Epithelial cell of esophagus (primary cell): ENCODE data around the gene AKAP6.

ENCODE experiments used
- DNase-seq: peaks from one replicate; pipeline ENCODE4 v3.0.0; 2010; ENCODE audit warnings: low read depth
- H3K4me3 ChIP-seq: 2 replicates; pipeline ENCODE4 v1.5.1; 2011; ENCODE audit warnings: mild to moderate bottlenecking, low read length, control low read depth
- CTCF ChIP-seq: IDR thresholded peaks from 2 replicates; pipeline ENCODE4 v1.5.1; 2011; ENCODE audit warnings: low read depth, mild to moderate bottlenecking, low read length, control low read depth, inconsistent platforms; ENCODE audit not compliant: insufficient read depth; ENCODE audit errors: missing control alignments

Gene AKAP6

DNA sequence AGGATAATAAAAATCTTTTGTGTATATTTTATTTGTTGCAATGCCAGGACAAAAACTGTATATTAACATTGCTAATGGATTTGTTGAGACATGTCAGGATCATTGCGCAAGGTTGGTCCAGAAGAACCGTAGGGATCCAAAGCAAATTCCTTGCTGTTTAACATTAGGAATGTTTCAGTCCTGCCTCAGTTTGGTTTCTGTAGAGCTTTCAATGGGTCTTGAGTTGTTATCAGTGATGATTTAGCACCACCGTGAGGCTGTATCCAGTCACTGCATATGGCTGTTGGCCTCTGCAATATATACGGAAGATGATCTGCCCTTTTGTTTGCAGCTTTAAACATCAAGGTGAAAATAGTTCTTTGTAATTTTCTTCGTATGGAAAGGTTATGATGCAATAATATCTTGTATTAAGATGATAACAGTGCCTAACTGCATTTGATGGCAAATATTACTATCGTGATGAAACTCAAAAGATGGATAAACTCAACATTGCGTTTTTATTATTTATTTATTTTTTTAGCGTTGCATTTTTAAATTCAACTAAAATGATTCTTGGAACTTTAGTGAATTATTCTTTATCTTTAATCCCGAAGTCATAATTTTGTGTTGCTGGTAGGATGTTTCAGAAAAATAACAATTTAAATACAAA is 231.2 kb downstream of the AKAP6 start:
- H3K4me3 ChIP-seq = no peak overlapping the region
- TF ChIP-seq CTCF = peak; percentile 92
- DNase-seq = peak; percentile 91

GRCh38 chr14:32561520-32561919 is 232.4 kb downstream of the AKAP6 start:
- H3K4me3 ChIP-seq = no peak overlapping the region
- no peak for TF ChIP-seq CTCF
- DNase-seq = peak; percentile 13

- DNase-seq = no peak
- no peak for TF ChIP-seq CTCF
Measured at GRCh38 chr14:32564596-32564995, 235.5 kb downstream of the AKAP6 start.

GRCh38 chr14:32565256-32565655 is 236.2 kb downstream of the AKAP6 start:
- H3K4me3 ChIP-seq = no peak overlapping the region
- no peak for DNase-seq
- no peak for TF ChIP-seq CTCF

More at GRCh38 chr14:32564596-32564995, 235.5 kb downstream of the AKAP6 start:
- H3K4me3 ChIP-seq = no peak overlapping the region

DNA sequence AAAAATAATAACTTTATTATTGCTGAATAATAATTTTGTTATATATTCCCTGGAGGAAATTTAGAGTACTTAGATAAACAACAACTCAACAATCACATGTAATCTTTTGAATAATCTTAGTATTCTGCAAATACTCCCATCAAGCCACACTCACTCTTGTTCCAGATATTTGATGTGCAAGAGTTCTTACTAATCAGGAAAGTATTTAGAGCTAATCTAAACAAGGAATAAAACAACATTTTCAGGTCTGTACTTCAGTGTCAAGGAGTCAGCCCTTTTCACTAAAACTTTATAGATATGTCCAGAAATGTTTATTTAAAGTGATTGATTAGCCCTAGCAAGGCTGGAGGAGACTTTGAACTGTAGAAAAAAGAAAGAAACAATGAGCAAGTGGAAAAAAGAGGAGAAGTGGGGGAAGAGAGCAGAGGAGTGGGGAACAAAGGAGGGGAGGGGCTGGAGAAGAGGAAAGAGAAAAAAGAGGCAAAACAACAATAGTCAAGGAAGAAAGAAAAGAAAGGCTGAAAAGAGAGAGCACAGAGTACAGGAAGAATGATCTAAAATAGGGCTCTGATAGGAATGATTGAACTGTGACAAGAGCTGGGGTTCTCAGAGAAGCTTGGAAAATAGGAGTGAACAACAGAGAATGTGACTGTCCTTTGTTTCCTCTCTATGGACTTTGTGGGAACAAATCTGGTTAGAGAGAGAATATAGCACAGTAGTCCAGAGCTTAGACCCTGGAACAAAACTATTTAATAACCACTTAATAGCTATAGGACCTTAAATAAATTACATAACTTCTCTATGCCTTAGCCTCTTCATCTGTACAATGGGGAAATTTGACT is 238.7 kb downstream of the AKAP6 start:
- no peak overlapping the region for H3K4me3 ChIP-seq
- peak; percentile 9 for DNase-seq
- no peak for TF ChIP-seq CTCF

DNA sequence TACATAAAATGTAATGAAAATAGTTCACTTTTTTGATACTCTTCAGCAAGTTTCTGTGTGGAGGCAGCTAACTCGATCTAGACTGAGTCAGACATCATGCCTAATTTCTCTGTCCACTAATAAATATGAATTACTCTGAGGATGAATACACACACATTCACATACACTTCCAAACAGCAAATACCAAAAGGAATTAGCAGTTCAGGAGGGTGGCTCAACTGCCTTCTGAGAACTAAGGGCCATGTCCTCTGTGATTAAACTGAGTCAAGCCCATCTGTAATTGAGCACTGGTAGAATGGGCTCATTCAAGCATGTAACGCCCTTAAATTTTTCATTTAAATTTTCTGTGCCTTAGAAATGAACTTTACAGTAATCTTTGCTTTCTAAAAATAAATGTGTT is 242.5 kb downstream of the AKAP6 start:
- no peak overlapping the region for H3K4me3 ChIP-seq
- no peak for TF ChIP-seq CTCF
- no peak for DNase-seq
